GM18873 (cell line): ENCODE data around the gene AUP1.
A peak's percentile ranks its signal among the peaks of the same experiment; 100 is the strongest.

Source experiments
- ATAC-seq: cut with Tn5 transposase; IDR thresholded peaks from one replicate; pipeline ENCODE4 v1.9.1; 2021; ENCODE audit warnings: mild to moderate bottlenecking, moderate library complexity, moderate number of reproducible peaks; ENCODE audit not compliant: unreplicated experiment, low FRiP score

The AUP1 gene

GRCh38 chr2:74515271-74515980, 14.1 kb downstream of the AUP1 start:
- no peak for ATAC-seq

- ATAC-seq: no peak
Observed at GRCh38 chr2:74514368-74515270, 14.9 kb downstream of the AUP1 start, which contains the start of gene TLX2. TSS of gene TLX2 (plus strand) at chr2:74514450. CDS start at chr2:74514807, 357 bp downstream.

GRCh38 chr2:74513605-74514367, 15.7 kb downstream of the AUP1 start:
- ATAC-seq: no peak

- ATAC-seq: no peak
Observed at GRCh38 chr2:74512744-74513604, 16.5 kb downstream of the AUP1 start.

- ATAC-seq: no peak
Observed at GRCh38 chr2:74511104-74511989, 18.2 kb downstream of the AUP1 start.

- no peak for ATAC-seq
Observed at GRCh38 chr2:74510272-74510671, 19.2 kb downstream of the AUP1 start.

GRCh38 chr2:74507926-74508520, 21.5 kb downstream of the AUP1 start:
- no peak for ATAC-seq

- peak; percentile 84 for ATAC-seq
Observed at GRCh38 chr2:74507145-74507925, 22.2 kb downstream of the AUP1 start, which contains the start of gene PCGF1. TSS of gene PCGF1 (minus strand) at chr2:74507695. CDS start at chr2:74507668, 27 bp downstream.

GRCh38 chr2:74505448-74506246, 23.9 kb downstream of the AUP1 start:
- no peak for ATAC-seq

- no peak for ATAC-seq
Observed at GRCh38 chr2:74504591-74504990, 24.9 kb downstream of the AUP1 start.

- ATAC-seq: no peak
Observed at GRCh38 chr2:74503506-74504475, 25.7 kb downstream of the AUP1 start.

GRCh38 chr2:74502720-74503505, 26.6 kb downstream of the AUP1 start:
- ATAC-seq: no peak

- ATAC-seq: no peak
Observed at GRCh38 chr2:74502147-74502719, 27.3 kb downstream of the AUP1 start.

- ATAC-seq: no peak
Observed at GRCh38 chr2:74501335-74502071, 28.0 kb downstream of the AUP1 start.
